IMR-90 (cell line): ENCODE data around the gene ZNF221.

Experiments used
- BHLHE40 ChIP-seq: fragments of 150-350 bp; IDR thresholded peaks from 2 replicates; pipeline ENCODE4 v1.6.1; 2016; ENCODE audit warnings: mild to moderate bottlenecking, low read depth, low read length
- FOS ChIP-seq: fragments of 150-350 bp; IDR thresholded peaks from 2 replicates; pipeline ENCODE4 v1.6.1; 2016; ENCODE audit warnings: low read depth, low read length
- MAZ ChIP-seq: IDR thresholded peaks from 2 replicates; pipeline ENCODE4 v1.6.1; 2012; ENCODE audit warnings: low read depth, mild to moderate bottlenecking, low read length, improper control_type of control experiment, moderate library complexity, borderline replicate concordance
- MXI1 ChIP-seq: IDR thresholded peaks from 2 replicates; pipeline ENCODE4 v1.6.1; 2012; ENCODE audit warnings: low read depth, mild to moderate bottlenecking, low read length, moderate library complexity, borderline replicate concordance
- NFE2L2 ChIP-seq: fragments of 150-350 bp; IDR thresholded peaks from 2 replicates; pipeline ENCODE4 v1.6.1; 2016; ENCODE audit warnings: low read depth, mild to moderate bottlenecking, low read length
- POLR2A ChIP-seq: IDR thresholded peaks from 2 replicates; pipeline ENCODE4 v1.6.1; 2012; ENCODE audit warnings: mild to moderate bottlenecking, low read depth, low read length
- RFX5 ChIP-seq: IDR thresholded peaks from 2 replicates; pipeline ENCODE4 v1.8.0; 2012; ENCODE audit warnings: low read depth, mild to moderate bottlenecking, low read length, moderate library complexity
- SMC3 ChIP-seq: fragments of 150-350 bp; IDR thresholded peaks from 2 replicates; pipeline ENCODE4 v1.6.1; 2016; ENCODE audit warnings: low read depth, mild to moderate bottlenecking, antibody characterized with exemption, low read length, moderate library complexity
- TF ChIP-seq, protein P1 (sequence below): conservative IDR thresholded peaks from 2 replicates; pipeline ENCODE4 v1.5.1; 2012; ENCODE audit warnings: mild to moderate bottlenecking, low read depth, low read length, improper control_type of control experiment

DNA sequence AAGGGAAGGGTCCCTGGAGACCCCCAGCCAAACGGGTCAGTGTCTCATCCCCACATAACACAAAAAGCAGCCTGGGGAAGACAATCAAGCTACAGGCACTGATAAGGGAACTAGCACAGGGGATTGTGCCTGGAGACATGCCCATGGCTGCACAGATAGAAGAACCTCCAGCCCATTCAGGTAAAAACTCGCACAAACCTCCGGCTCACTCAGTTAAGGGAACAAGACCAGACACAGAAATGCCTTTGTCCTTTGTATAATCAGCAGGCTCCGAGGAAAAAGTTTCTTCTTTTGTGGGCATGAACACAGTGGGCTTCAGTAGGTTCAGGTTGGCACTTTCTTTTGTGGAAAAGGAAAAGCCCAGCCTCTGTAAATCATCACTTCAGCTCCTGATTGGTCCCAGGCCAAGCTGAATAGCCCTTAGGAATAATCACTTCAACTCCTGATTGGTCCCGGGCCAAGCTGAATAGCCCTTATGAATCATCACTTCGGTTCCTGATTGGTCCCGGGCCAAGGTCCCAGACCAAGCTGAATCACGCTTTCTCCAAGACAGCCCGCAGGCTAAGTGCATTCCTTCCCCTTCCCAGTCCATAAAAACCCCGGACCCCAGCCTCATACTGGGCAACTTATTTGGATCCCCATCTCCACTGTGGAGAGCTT is 46.7 kb downstream of the ZNF221 start:
- TF ChIP-seq, protein P1, sequence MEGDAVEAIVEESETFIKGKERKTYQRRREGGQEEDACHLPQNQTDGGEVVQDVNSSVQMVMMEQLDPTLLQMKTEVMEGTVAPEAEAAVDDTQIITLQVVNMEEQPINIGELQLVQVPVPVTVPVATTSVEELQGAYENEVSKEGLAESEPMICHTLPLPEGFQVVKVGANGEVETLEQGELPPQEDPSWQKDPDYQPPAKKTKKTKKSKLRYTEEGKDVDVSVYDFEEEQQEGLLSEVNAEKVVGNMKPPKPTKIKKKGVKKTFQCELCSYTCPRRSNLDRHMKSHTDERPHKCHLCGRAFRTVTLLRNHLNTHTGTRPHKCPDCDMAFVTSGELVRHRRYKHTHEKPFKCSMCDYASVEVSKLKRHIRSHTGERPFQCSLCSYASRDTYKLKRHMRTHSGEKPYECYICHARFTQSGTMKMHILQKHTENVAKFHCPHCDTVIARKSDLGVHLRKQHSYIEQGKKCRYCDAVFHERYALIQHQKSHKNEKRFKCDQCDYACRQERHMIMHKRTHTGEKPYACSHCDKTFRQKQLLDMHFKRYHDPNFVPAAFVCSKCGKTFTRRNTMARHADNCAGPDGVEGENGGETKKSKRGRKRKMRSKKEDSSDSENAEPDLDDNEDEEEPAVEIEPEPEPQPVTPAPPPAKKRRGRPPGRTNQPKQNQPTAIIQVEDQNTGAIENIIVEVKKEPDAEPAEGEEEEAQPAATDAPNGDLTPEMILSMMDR, result no peak
- TF ChIP-seq RFX5, result no peak
- no peak for TF ChIP-seq MXI1
- no peak for TF ChIP-seq SMC3
- TF ChIP-seq POLR2A, result no peak
- no peak for TF ChIP-seq FOS
- TF ChIP-seq MAZ, result no peak
- no peak for TF ChIP-seq BHLHE40
- TF ChIP-seq NFE2L2, result no peak
